GM10266 (cell line): ENCODE results near the gene TCFL5.

Experiments used
- DNase-seq: peaks from one replicate; pipeline ENCODE4 v3.0.0; 2012; ENCODE audit errors: extremely low spot score
- CTCF ChIP-seq: IDR thresholded peaks from 2 replicates; pipeline ENCODE4 v1.5.1; 2012; ENCODE audit warnings: mild to moderate bottlenecking, low read depth; ENCODE audit not compliant: control insufficient read depth, insufficient read depth; ENCODE audit errors: missing control alignments

The TCFL5 gene

DNA sequence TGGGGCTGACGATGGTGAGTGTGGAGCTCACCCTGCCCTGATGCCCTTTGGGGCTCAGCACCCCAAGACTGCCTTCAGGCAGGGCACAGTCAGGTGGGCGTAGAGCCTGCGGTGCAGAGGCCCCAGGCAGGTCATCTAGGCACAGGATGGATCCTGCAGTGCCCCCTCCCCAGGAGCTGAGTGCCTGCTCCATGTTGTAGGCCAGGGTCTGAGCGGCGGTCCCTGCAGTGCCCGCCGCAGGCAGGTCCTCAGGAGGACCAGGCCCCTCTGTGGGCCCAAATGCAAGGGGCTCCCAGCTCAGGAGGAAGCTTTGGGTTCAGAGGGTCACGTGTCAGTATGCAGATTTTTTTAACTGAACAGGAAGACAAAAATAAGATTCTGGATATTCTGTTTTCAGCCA lies 62.6 kb downstream of the TCFL5 start:
- DNase-seq, result no peak
- TF ChIP-seq CTCF, result no peak

- no peak for DNase-seq
- TF ChIP-seq CTCF, result no peak
Measured at GRCh38 chr20:62797671-62798532, 63.7 kb downstream of the TCFL5 start.

DNA sequence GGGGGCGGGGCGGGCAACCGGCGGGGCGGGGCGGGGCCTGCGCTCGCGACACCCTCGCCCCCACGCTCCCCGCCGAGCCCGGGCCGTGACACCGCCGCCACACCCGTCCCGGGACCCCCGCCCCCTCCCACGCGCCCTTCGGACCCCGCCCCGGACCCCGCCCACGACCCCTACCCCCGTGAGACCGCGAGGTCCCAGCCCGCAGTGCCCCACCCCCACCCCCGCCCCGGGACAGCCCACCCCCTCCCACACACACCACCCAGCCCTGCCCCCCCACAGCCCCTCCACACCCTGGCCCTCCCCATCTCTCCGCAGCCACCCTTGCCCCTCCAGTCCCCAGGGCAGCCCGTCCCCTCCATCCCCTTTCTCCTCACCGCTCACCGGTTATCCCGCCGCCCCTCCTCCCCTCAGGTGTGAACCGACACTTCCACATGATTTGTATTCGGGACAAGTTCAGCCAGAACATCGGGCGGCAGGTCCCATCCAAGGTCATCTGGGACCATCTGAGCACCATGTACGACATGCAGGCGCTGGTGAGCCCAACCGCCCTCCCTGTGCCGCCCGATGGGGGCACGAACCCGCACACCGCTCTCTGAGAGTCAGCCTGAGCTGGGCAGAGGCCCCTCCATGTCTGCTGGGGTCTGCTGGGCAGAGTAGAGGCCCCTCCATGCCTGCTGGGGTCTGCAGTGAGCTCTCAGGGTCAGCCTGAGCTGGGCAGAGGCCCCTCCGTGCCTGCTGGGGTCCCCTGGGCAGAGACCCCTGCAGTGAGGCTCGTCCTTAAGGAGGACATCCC lies 64.7 kb downstream of the TCFL5 start:
- no peak for TF ChIP-seq CTCF
- no peak for DNase-seq

GRCh38 chr20:62795023-62795761 lies 66.4 kb downstream of the TCFL5 start:
- peak; percentile 77 for DNase-seq
- TF ChIP-seq CTCF, result no peak

DNA sequence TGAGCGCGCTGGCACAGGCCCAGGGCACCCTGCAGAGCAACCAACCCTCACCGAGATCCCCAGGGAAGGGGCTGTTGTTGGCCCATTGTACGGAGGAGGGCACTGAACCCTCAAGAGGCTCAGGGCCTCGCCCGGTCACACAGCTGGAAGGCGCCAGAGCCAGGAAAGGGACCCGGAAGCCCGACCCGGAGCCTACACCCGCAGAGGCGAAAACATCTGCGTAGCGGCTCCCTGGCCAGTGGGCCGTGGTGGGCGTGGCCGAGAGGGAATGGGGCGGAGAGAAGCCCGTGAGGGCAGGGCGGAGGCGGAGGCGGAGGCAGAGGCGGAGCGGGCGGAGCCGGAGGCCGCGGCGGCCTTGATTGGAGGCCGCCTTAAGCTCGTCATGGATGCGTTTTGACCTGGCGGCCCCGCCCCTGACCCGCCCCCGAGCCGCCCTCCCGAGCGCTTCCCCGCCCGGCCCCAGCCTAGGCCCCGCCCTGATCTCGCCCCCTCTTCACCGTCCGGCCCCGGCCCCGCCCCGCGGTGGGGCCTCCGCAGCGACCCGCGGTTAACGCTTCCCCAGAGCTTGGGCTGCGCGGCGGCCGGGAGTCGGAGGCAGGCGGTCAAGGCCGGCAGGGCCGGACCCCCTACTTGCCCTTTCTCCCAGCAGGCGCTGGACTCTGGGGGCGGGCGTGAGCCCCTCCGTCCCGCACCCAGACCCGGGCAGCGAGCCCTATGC lies 67.5 kb downstream of the TCFL5 start:
- DNase-seq, result peak; percentile 98
- no peak for TF ChIP-seq CTCF

DNA sequence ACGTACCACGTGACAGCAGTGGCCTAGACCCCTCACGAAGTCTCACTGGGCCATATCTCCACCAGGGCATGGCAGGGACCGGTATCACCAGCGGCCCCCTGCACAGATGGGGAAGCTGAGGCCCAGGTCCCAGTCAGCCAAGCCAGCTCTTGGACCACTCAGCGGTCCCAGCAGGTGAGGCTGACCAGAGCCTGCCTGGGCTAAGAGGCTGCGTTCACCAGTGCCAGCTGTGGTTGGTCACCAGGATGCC lies 67.9 kb downstream of the TCFL5 start:
- TF ChIP-seq CTCF, result no peak
- no peak for DNase-seq
